PC-3 (cell line): ENCODE data around the gene RGPD4. TPM values are rescaled to one million over a fixed set of nuclear protein-coding genes. Genes with fewer than 3 reads are reported as not detected.

Experiments
- ATAC-seq: fragments of 200-7000 bp; cut with Tn5 transposase; 2 replicates; pipeline ENCODE4 v1.9.1; 2020; ENCODE audit warnings: mild to moderate bottlenecking, moderate library complexity
- BruUV-seq: library from RNA; stranded (reverse); fragments of 400-500 nt; replicated peaks from 2 replicates; lab custom pipeline; 2021; lab: Mats Ljungman, UMichigan
- CTCF ChIA-PET: fragments of 300-600 bp; sonication (Branson Sonifier 250); formaldehyde crosslinking; loops from one replicate; lab custom pipeline; 2022; ENCODE audit warnings: antibody characterized with exemption; lab: Charles Lee
- POLR2A ChIA-PET: fragments of 300-600 bp; sonication (Branson Sonifier 250); formaldehyde crosslinking; loops from one replicate; lab custom pipeline; 2022; ENCODE audit warnings: antibody characterized with exemption; ENCODE audit not compliant: unreplicated experiment; lab: Charles Lee
- DNase-seq: peaks from one replicate; pipeline ENCODE4 v3.0.0-alpha.2; 2015
- H2AFZ ChIP-seq: fragments of 300-600 bp; sonication (generic); 2 replicates; pipeline ENCODE4 v1.6.0; 2016; ENCODE audit warnings: antibody characterized with exemption, low read length
- H3F3A ChIP-seq: fragments of 300-600 bp; sonication (generic); one replicate; pipeline ENCODE4 v1.6.0; 2017; ENCODE audit warnings: antibody characterized with exemption, low read length, control low read depth, mild to moderate bottlenecking; ENCODE audit not compliant: unreplicated experiment
- H3K27ac ChIP-seq: fragments of 300-600 bp; sonication (generic); 2 replicates; pipeline ENCODE4 v1.5.1; 2016; ENCODE audit warnings: mild to moderate bottlenecking, low read length
- H3K27me3 ChIP-seq: fragments of 300-600 bp; sonication (generic); 2 replicates; pipeline ENCODE4 v1.6.1; 2016; ENCODE audit warnings: low read length, mixed read lengths
- H3K36me3 ChIP-seq: fragments of 300-600 bp; sonication (generic); 2 replicates; pipeline ENCODE4 v1.6.1; 2016; ENCODE audit warnings: low read depth, mixed run types, low read length, mixed read lengths
- H3K4me1 ChIP-seq: fragments of 300-600 bp; sonication (generic); 2 replicates; pipeline ENCODE4 v1.5.1; 2016; ENCODE audit warnings: low read length; ENCODE audit not compliant: insufficient read depth
- H3K4me2 ChIP-seq: fragments of 300-600 bp; sonication (generic); 2 replicates; pipeline ENCODE4 v1.6.0; 2016; ENCODE audit warnings: low read length
- H3K4me3 ChIP-seq: fragments of 300-600 bp; sonication (generic); 2 replicates; pipeline ENCODE4 v1.5.1; 2016; ENCODE audit warnings: mild to moderate bottlenecking, low read length, mixed read lengths
- H3K79me2 ChIP-seq: fragments of 300-600 bp; sonication (generic); 2 replicates; pipeline ENCODE4 v1.6.1; 2017; ENCODE audit warnings: low read length, mixed read lengths
- H3K9ac ChIP-seq: fragments of 300-600 bp; sonication (generic); 2 replicates; pipeline ENCODE4 v1.6.0; 2016; ENCODE audit warnings: mild to moderate bottlenecking, low read length
- H3K9me2 ChIP-seq: fragments of 300-600 bp; sonication (generic); replicated peaks from 2 replicates; pipeline ENCODE4 v1.6.1; 2016; ENCODE audit warnings: mixed run types, low read length, mixed read lengths
- H3K9me3 ChIP-seq: fragments of 300-600 bp; sonication (generic); 2 replicates; pipeline ENCODE4 v1.6.1; 2016; ENCODE audit warnings: low read length, mixed read lengths
- H4K20me1 ChIP-seq: fragments of 300-600 bp; sonication (generic); 2 replicates; pipeline ENCODE4 v1.6.1; 2016; ENCODE audit warnings: low read length, mixed read lengths
- EZH2 ChIP-seq: fragments of 300-600 bp; sonication (generic); IDR thresholded peaks from one replicate; pipeline ENCODE4 v1.6.1; 2017; ENCODE audit warnings: antibody characterized with exemption, mild to moderate bottlenecking, low read length; ENCODE audit not compliant: unreplicated experiment
- EZH2phosphoT487 ChIP-seq: fragments of 300-600 bp; sonication (generic); IDR thresholded peaks from 2 replicates; pipeline ENCODE4 v1.6.1; 2018; ENCODE audit warnings: mild to moderate bottlenecking, antibody characterized with exemption, low read length, borderline replicate concordance
- intact Hi-C: fragments of 100-400 bp; cut with micrococcal nuclease; formaldehyde crosslinking; loops from 2 replicates; pipeline ENCODE4 v1.9.0; 2023
- total RNA-seq: library from RNA; depleted of rRNA; stranded (reverse); fragments of >200 nt; gene quantifications from 2 replicates; pipeline ENCODE4 v1.2.3, GENCODE V29; 2014
- TF ChIP-seq, protein P1 (sequence below): fragments of 300-600 bp; sonication (generic); conservative IDR thresholded peaks from 2 replicates; pipeline ENCODE4 v1.5.1; 2017; ENCODE audit warnings: antibody characterized with exemption, low read depth, mild to moderate bottlenecking, low read length

The RGPD4 gene
- total RNA-seq, 1 experiment from 2014 or later = not detected

DNA sequence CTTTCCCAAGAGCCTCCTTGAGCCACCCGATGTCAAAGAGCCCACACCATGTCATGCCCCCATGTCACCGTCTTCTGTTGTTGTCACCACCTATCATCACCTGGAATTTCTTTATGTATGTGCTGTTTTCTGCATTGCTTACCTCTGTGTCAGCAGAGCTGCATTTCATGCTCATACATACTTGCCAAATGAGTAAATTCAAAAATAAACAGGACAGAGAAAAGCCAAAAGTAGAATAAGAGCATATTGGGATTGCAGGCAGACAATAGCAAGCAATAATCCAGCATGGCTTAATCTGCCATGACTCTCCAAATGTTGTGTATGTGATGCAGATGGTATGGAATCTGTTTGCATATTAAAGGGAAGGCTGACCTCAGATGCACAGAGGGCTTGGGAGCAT is 15.3 kb upstream of the RGPD4 start:
- BruUV-seq = no TSS peak
- no peaks in the 10 kb centered on the region for H3K36me3 ChIP-seq
- H3K27ac ChIP-seq = no peak overlapping the region
- peaks cover 40% of the 10 kb centered on the region for H3K4me1 ChIP-seq
- no peak overlapping the region for H3K9ac ChIP-seq
- ChIA-PET POLR2A (no interaction called here), CTCF (no interaction called here)
- DNase-seq (peak; percentile 67), ATAC-seq (peak; percentile 31)
- H3F3A ChIP-seq = no peaks in the 10 kb centered on the region
- no peaks in the 10 kb centered on the region for H4K20me1 ChIP-seq
- no peaks in the 10 kb centered on the region for H3K79me2 ChIP-seq
- H3K27me3 ChIP-seq = no peaks in the 10 kb centered on the region
- no peak for TF ChIP-seq EZH2phosphoT487
- TF ChIP-seq, protein P1, sequence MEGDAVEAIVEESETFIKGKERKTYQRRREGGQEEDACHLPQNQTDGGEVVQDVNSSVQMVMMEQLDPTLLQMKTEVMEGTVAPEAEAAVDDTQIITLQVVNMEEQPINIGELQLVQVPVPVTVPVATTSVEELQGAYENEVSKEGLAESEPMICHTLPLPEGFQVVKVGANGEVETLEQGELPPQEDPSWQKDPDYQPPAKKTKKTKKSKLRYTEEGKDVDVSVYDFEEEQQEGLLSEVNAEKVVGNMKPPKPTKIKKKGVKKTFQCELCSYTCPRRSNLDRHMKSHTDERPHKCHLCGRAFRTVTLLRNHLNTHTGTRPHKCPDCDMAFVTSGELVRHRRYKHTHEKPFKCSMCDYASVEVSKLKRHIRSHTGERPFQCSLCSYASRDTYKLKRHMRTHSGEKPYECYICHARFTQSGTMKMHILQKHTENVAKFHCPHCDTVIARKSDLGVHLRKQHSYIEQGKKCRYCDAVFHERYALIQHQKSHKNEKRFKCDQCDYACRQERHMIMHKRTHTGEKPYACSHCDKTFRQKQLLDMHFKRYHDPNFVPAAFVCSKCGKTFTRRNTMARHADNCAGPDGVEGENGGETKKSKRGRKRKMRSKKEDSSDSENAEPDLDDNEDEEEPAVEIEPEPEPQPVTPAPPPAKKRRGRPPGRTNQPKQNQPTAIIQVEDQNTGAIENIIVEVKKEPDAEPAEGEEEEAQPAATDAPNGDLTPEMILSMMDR = no peak
- TF ChIP-seq EZH2 = no peak
- peak overlapping the region; percentile 16 for H2AFZ ChIP-seq
- H3K9me3 ChIP-seq = no peaks in the 10 kb centered on the region
- intact Hi-C loops = no loop called here
- peak overlapping the region; percentile 24; the same call in 1 of the 2 replicates for H3K4me2 ChIP-seq
- no peaks in the 10 kb centered on the region for H3K9me2 ChIP-seq
- no peak overlapping the region for H3K4me3 ChIP-seq

DNA sequence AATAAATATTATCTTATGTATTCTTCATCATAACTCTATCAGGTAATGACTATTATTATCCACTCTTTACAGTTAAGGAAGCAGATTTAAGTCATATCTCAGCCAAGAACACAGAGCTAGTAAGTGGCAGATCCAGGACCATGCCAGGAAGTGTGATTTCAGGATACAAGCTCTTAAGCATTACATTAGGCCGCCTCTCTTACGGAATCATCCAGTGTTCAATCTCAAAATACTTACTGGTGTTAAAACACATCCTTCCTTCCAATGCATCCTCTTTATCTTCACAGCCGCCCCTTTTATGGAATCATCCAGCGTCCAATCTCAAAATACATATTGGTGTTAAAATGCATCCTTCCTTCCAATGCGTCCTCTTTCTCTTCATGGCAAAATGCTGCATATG is 14.7 kb upstream of the RGPD4 start:
- TF ChIP-seq, protein P1 = no peak
- TF ChIP-seq EZH2 (no peak), EZH2phosphoT487 (no peak)
- H3K4me1 ChIP-seq = peaks cover 40% of the 10 kb centered on the region
- no peaks in the 10 kb centered on the region for H3K9me2 ChIP-seq
- no TSS peak for BruUV-seq
- intact Hi-C loops = no loop called here
- no peaks in the 10 kb centered on the region for H4K20me1 ChIP-seq
- no peaks in the 10 kb centered on the region for H3K79me2 ChIP-seq
- CTCF ChIA-PET = no interaction called here
- no peaks in the 10 kb centered on the region for H3K36me3 ChIP-seq
- no peak overlapping the region for H3K4me3 ChIP-seq
- H3K27ac ChIP-seq = no peak overlapping the region
- no peaks in the 10 kb centered on the region for H3F3A ChIP-seq
- no peak for ATAC-seq
- POLR2A ChIA-PET = no interaction called here
- no peak overlapping the region for H3K9ac ChIP-seq
- no peak overlapping the region for H2AFZ ChIP-seq
- H3K27me3 ChIP-seq = no peaks in the 10 kb centered on the region
- H3K4me2 ChIP-seq = no peak overlapping the region
- H3K9me3 ChIP-seq = no peaks in the 10 kb centered on the region
- DNase-seq = no peak

- H3K36me3 ChIP-seq = no peaks in the 10 kb centered on the region
- DNase-seq (no peak), ATAC-seq (no peak)
- H3K4me2 ChIP-seq = no peak overlapping the region
- H3K9me2 ChIP-seq = no peaks in the 10 kb centered on the region
- H3K27ac ChIP-seq = no peak overlapping the region
- POLR2A ChIA-PET = no interaction called here
- H3K9ac ChIP-seq = no peak overlapping the region
- TF ChIP-seq EZH2phosphoT487 = no peak
- TF ChIP-seq, protein P1 = no peak
- no peak for TF ChIP-seq EZH2
- 0 out of 2 replicates have a peak, but pooled peaks cover 4% of the 10 kb centered on the region for H3K27me3 ChIP-seq
- 0 out of 2 replicates have a peak, but pooled peaks cover under 1% of the 10 kb centered on the region for H3K4me1 ChIP-seq
- H3K9me3 ChIP-seq = no peaks in the 10 kb centered on the region
- no peaks in the 10 kb centered on the region for H3F3A ChIP-seq
- no peak overlapping the region for H3K4me3 ChIP-seq
- no TSS peak for BruUV-seq
- CTCF ChIA-PET = no interaction called here
- no peak overlapping the region for H2AFZ ChIP-seq
- no peaks in the 10 kb centered on the region for H4K20me1 ChIP-seq
- intact Hi-C loops = no loop called here
- no peaks in the 10 kb centered on the region for H3K79me2 ChIP-seq
Measured at GRCh38 chr2:107817378-107817777, 9.3 kb upstream of the RGPD4 start.
